Measurements from ENCODE around the gene ST6GALNAC4.

The ST6GALNAC4 gene

DNA sequence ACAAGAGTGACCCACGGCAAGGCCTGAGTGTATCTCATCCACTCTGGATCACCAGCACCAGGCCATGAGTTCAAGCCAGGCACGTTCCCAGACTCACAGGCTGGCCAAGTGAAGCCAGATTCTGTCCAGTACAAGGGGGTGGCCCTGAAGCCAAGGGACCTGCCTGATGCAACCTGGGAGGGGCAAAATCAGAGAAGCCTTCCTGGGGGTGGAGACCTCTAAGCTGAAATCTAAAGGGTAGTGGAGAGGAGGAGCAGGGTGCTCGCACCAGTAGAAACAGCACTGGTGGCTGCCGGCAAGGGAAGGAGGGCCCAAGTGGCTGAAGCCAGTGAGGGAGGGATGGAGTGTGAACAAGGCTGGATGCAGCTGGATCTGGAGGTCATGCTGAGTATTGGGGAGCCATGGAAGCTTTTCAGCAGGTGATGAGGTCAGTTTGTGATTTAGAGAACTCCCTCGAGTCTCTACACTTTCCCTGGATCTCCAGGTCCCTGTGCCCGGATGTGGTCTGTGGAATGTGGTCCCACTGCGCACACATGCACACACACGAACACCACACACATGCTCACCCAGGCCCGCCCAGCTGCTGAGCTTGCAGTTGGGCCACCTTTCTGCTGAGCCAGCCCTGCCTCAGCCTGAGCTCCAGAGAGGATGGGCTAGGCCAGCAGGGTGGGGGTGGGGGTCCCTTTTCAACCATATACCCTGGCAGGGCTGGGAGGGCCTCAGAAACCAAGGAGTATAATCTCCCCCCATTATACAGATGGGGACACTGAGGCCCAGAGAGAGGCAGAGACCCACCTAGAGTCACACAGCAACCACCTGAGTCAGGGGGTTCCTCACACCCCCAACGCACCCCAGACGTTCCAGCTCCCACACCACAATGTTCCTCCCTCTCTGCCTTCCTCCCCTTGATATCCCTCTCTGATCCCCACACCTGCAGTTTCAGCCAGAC is 12.1 kb upstream of the ST6GALNAC4 start:
- no peak for DNase-seq

DNA sequence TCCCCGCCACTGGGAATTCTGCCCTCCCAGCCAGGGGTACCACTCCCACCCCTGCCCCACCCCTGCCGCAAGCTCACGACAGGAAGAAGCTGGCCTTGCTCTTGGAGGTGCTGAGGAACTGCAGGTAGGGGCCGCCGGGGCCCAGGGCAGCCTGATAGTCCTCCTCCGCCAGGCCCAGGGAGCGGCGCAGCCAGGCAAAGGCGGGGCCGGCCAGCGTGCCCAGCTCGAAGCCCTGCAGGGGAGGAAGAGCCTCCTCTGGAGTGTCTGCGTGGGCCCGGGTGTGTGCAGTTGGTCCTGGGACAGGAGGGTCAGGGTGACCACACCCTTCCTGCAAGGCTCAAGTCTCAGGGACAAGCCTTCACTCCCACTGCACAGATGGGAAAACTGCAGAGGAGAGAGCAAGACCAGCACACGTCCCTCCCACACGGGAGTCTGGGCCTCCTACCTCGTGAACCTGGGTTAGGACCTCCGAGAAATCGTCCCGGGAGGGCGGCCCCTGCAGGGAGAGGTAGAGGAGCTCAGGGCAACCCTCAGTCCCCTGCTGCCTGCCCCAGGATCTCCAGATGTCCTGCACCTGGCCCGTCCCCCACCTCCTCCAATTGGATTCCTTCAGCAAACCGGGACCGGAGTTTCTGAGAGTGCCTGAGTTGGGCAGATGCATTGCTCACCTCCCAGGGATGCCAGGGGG is 11.3 kb upstream of the ST6GALNAC4 start:
- DNase-seq, result no peak

DNA sequence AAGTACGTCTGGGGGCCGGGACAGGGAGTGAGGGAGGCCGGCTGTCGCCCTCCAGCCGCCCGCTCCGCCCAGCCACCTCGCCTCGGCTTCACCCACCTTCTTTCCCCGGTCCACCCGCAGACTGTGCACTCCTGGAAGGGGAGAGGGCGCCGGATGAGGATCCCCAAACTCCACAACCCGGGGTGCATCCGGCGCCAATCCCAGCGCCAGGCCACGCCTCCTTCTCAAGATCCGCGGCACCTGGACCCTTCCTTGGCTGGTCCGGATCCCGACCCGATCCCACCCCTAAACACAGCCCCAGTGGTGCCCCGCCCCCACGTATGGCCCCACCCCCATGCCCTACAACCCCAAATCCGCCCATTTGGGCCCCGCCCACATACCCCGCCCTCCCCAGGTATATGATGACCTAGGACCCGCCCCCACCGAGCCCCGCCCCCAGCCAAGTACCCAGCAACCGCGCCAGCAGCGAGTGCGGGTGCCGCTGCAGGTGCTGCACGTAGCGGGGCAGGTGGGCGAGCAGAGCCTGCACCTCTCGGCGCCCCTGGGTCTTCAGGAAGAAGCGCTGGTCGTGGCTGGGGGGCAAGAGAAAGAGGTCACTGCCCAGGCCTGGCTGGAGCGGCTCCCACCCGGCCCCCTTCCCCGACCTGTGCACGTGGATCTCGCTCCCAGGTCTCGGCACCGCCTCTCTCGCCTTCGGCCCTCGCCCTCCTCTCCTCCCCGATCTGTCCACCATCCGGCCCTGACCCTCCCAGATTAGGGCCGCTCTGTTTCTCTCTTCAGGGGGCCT is 10.6 kb upstream of the ST6GALNAC4 start:
- DNase-seq, result peak; percentile 70

DNA sequence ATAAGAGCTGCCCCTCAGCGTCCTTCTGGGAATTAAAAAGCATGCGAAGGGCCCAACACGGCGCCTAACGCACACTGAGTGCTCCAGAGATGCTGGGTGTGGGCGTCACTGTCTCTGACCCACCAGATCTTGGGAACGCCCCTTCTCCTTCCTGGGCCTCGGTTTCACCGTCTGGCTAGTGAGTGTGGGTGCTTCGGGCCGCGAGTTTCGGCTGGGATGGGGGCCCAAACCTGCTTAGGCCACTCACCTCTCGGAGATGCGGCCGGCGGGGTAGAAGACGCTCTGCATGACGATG is 10.0 kb upstream of the ST6GALNAC4 start:
- no peak for DNase-seq

DNA sequence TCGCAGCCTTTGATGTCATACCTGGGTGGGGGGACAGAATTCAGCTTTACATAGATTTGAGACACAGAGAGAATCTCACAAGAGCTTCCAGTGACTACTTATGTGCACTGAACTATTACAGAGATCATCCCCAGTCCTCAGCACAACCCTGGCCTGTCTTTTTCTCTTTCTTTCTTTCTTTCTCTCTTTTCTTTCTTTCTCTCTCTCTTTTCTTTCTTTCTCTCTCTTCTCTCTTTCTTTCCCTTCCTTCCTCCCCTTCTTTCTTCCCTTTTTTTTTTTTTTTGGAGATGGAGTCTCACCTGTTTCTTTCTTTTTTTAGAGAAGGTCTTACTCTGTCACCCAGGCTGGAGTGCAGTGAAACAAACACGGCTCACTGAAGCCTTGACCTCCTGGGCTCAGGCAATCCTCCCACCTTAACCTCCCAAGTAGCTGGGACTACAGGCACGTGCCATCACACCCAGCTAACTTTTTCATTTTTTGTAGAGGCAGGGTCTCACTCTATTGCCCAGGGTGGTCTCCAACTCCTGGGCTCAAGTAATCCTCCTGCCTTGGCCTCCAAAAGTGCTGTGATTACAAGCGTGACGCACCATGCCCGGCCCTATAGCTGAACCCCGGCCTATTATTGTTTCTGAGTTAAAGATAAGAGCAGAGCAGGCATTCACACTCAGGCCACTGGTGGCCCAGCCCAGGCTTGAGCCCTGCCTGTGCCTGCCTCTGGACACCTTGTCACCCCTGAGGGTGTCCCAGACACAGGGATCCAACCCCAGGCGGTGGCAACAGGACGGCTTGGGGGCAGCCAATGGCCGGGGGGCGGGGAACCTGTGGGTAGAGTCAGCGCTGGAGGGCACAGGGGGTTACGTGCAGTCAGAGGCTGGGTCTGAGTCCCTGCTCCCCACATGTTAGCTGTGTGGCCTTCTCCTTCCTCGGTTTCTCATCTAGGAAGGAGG is 9.4 kb upstream of the ST6GALNAC4 start:
- DNase-seq, result no peak

DNA sequence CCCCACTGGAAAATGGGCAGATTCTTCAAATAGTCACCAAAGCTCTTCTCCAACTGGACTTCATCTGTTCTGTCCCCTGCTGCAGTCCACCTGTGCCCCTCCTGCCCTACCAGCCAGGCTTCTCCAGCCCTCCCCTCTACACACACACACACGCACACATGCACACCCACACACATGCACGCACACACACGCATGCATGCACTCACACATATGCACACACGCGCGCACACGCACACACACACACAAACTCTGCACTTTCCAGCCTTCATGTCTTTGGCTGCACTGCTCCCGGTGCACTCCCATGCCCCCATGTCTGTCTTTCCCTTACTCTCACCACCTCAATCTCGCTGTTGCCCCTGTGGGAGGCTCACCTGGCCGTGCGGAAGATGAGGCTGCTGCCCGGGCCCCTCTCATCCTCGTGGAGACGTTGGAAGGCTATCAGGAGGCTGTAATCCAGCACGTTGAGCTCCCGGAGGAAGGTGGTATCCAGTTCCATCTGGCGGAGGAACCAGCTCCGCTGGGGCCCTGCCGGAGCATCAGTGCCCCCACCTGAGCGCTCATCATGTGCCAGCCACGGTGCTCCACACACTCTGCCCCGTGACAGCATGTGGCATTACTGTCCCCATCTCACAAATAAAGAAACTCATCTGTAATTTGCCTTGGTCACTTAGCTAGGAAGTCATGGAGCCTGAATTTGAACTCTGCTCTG is 8.0 kb upstream of the ST6GALNAC4 start:
- DNase-seq, result no peak

DNA sequence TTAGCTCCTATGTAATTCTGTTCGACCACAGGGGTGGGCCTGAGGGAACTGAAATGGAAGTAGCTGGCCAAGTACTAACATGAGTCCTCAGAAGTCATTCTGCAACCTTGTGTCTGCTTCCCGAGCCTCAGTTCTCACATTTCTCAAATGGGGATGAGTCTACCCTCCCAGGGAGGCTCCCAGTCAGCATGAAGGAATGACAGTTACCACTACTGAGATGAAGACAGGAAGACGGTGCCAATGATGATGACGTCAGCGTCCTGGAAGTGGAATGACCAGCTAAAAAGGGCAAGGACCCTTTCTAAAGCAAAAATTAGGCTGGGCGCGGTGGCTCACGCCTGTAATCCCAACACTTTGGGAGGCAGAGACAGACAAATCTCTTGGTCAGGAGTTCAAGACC is 6.9 kb upstream of the ST6GALNAC4 start:
- no peak for DNase-seq

DNA sequence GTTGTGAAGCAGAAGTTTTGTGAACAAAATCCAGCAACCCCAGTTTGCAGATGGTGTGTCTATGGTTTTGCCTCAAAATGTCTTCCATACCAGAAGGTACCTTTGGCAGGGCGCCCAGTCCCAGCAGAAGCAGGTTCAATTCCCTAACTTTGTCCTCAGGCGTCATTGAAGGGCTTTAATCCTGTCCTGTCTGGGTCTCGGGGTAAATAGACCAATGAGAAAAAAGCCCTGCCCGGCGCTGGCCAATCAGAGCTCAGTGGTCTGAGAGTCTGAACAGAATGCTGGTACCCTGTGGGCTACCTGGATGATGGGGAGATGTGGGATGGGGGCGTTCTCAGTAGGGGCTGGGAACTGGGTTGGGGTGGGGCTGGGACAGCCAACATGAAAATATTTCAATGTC is 6.2 kb upstream of the ST6GALNAC4 start:
- DNase-seq, result no peak

DNA sequence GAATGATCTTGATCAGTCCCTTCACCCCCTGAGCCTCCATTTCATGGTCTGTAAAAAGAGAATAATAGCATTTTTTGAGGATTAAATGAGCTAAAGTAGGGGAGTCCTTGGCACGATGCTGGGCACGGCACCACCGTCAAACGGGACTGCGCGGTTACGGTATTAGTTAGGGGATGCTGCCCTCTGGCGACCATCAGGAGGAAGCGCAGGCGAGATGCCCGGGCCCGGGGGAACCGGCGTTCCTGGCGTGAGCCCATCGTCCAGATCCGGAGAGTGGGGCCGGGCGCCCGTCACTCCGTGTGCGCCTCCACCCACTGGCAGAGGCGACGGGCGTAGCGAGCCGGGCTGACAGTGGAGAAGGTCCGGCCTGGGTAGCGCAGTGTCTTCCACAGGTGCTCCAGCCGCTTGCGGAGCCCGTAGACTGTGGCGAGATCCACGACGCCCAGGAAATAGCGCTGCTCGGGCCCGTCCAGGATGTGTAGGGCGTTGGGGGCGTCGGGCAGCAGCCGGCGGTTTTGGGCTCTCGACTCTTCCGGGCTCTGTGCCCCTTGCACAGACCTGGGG is 4.8 kb upstream of the ST6GALNAC4 start:
- DNase-seq, result peak; percentile 73

DNA sequence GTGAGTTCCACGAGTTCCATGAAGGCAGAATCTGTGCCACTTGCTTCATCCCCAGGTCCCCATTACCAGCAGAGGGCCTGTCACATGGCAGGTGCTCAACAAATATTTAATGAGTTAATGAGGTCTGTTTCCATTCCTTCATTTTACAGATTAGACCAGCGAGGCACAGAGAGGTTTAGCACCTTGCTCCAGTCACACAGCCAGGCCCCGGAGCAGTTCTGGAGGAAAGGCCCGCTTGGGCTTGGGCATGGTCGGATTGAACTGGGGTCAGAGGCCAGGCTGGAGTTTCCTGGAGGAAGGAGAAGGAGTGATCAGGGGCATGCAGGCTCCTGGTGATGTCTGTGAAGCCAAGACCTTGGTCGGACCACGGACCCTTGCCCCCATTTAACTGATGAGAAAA is 4.0 kb upstream of the ST6GALNAC4 start:
- no peak for DNase-seq

DNA sequence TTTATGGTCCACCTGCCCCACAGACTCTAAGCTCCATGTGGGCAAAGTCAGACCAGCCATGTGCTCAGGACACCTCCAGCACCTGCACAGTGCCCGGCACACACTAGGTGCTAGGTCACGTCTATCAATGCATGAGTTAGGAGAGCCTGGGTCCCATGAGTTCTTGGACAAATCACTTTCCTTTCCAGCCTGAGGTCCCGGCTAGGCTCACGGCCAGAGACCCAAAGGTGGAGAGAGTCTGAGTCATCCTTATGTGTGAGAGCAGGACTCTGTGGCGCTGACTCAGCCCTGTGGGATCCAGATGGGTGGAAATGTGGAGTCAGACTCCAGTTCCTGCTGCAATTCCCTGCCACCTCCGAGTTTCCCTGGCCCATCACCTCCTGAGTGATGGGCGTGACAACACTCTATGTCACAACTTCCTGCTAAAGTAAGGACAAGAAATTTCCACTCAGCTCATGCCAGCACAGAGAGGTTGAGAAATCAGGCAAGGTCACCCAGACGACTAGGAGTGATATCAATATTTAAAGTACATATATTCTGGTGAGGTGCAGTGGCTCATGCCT is 2.5 kb upstream of the ST6GALNAC4 start:
- DNase-seq, result peak; percentile 59

DNA sequence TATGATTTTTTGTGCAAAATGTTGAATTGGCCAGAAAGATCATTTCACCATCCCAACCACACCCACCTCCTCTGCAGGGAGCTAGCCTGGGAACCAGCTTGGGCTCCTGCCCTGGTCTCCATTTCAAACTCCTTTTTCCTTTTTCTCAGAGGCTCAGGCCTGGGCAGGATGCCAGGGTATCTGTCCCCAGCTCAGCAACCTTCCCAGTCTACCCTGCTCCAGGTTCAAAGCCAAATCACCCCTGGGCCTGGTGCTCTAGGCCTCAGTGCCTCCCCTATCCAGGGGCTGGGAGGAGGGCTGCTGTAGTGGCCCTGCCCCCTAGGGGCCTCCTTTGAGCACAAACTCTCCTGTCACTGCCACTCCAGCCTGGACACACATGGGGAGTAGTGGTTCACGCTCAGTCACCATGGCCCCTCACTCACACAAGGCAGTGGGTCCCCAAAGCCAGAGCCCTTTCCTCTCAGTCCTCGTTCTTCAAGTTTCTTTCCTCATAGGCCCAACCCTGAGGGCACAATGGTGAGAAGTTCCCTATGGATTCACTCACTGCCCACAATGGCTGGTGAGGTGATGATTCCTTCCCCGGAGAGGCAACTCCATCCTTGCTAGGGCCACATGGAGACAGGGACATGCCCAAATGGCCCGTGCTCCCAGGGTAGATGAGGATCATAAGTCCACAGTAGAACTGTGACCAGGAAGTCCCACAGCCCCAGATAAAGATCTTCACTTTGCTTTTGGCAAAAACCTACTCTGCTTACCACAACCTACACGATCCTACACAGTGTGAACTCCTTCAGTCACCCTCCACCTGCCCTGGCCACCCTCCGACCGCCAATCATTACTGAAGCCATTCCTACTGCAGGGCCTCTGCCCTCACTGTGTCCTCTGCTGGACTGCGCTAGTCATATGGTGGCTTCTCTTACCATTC is 1.6 kb upstream of the ST6GALNAC4 start:
- DNase-seq, result no peak

DNA sequence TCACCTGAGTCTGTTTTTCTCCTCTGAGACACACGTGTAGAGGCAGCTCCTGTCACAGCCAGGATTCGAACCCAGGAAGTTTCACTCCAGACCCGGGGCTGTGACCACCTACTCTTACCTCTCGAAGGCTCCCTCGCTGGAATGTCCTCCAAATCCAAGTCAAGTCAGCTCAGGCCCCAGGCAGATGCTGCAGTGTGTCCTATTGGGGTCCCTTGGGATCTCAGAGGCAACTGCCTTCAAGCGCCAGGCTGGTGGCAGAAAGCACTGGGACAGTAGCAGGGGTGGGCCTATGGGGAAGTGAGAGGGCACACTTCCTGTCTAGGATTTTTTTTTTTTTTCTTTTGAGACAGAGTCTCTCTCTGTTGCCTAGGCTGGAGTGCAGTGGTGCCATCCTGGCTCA is 762 bp upstream of the ST6GALNAC4 start:
- no peak for DNase-seq

DNA sequence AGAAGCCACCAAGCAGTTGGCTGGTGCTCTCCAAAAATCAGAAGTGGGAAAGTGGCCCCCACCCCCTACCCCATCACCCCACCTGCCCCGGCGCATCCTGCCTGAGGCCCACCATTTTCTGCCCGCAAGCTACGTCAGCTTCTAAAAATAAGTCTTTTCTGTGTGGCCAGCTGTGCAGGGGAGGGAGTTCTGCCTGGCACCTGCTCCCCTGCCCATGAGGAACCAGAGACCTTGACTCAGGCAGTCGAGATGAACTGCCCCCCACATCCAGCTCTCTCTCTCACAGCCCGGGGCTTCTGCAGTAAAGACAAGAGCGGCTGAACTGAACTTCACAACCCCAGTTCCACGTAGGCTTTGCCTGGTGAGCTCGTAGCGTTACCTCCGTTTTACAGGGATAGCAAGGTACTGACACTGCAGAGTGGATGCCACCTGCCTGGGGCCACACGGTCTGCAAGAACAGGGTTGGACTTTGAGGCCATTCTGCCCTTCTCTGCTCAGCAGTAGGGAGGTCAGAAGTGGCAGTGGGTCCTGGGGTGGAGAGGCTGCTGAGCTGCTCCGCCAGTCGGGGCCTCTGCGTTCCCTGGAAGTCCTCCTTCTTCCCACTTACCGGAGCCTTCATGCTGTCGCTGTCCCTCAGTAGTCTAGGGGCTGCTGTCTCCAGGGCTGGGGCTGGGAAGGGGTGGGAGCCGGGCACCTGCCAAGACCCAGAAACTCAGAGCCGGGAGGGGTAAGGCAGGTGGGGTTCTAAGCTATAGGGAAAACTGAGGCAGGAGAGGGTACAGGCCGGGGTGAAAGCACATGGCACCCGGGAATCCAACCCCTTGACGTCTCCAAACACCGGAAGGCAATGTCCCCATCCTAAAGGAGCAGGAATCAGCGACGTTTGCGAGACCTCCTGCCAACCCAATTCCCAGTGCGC is 781 bp downstream of the ST6GALNAC4 start:
- DNase-seq, result no peak

DNA sequence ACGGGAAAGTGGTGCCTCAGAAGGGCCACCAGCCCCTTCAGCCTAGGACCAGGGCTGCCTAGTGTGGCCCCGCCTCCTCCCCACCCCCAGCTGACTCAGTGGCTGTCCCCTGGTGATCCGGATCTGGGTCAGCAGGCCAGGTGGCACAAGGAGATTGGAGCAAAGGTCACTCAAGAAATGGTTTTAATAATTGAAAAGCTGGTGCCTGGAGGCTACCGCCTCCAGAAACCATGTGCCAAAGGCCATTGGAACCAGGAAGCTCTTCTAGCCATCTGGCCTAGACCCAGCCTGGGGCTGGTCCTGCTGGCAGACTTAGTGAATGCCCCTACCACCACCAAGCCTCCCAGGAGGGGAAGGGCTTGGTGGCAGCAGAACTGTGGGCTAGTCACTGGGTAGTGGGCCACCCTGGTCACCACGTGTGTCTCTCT is 1.5 kb downstream of the ST6GALNAC4 start:
- DNase-seq, result no peak

DNA sequence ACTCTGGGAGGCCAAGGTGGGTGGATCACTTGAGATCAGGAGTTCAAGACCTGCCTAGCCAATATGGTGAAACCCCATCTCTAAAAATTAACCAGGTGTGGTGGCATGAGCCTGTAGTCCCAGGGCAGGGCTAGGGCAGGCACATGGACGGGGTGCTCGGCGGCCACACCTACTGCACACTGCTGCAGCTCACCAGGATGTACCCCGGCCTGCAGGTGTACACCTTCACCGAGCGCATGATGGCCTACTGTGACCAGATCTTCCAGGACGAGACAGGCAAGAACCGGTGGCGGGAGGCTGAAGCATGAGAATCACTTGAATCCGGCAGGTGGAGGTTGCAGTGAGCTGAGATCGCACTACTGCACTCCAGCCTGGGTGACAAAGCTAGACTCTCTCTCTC is 3.2 kb downstream of the ST6GALNAC4 start:
- no peak for DNase-seq

DNA sequence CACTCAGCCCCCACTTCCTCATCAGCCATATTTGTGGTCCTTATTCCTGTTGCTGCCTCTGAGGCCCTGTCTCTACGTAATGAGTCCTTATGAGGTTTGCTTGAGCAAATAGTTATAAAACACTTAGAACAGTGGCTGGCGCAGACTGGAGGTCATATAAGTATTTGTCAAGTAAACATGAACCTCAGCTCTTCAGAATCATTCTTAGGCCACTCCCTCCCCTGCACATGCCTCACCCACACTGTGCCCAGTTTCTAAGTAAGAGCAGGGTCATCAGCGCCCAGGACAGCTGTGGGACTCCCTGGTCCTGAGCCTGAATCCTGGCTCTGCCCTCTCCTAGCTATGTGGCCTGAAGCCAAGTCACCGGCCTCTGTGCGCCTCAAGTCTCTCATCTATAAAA is 4.0 kb downstream of the ST6GALNAC4 start:
- no peak for DNase-seq

DNA sequence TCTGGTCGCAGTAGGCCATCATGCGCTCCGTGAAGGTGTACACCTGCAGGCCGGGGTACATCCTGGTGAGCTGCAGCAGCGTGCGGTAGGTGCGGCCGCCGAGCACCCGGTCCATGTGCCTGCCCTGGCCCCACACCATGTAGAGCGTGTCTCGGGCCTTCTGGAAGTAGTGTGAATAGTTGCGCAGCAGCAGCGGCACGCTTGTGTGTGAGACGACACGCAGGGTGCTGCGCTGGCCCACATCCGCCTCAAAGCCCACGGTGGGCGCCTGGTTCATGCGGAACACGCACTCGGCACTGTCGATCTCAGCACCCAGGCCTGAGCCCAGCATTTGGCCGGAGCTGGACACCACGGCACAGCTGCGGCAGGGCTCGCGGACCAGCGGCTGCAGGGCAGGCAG is 4.5 kb downstream of the ST6GALNAC4 start:
- DNase-seq, result no peak

All from stimulated activated CD4-positive, alpha-beta T cell treated with anti-CD3 and anti-CD28 coated beads, Interleukin-1b, Interleukin-23, amount 100 ng/mL, for 48 hours (primary cell).